ENCODE results near the gene FUT2. TPM values are rescaled to one million over a fixed set of nuclear protein-coding genes. Genes with fewer than 3 reads are reported as not detected.

FUT2 gene
- total RNA-seq, 4 donors from 2014 or later = 32.5 to 68.6 (median 55.1) TPM

- intact Hi-C loops (cut with DNase I; ENCODE audit: low total_unique reads) (loop anchor here (10.0 kb wide), 1 partner anchor 72 kb away; the partner anchor contains the start of gene NTN5), in situ Hi-C loops (cut with MboI; ENCODE audit: low pct_ligation_motif_present in 1 of 4, low pct_unique_long_range_greater_than_20kb in 1 of 4, low sequenced_read_pairs in 3 of 4) (loop anchor here in 1 of 4 donors (10.0 kb wide), 1 partner anchor 102 kb away; the partner anchor contains the start of gene CA11)
- WGBS, 2 donors (ENCODE audit: low coverage in 1 of 2) = 5 to 16% methylated on average over 8 to 31 of the region's 31 CpGs
- no peak for TF ChIP-seq POLR2AphosphoS5 (IDR thresholded peaks at IDR 0.05)
- TF ChIP-seq CTCF (IDR thresholded peaks at IDR 0.05) = no peak
- no peak for TF ChIP-seq POLR2A (IDR thresholded peaks at IDR 0.05)
- TF ChIP-seq EP300 (IDR thresholded peaks at IDR 0.05; ENCODE audit: low read depth) = no peak
- Histone ChIP-seq H3K9me3 (no peaks in the 10 kb centered on the region), H3K27ac (peak within 1 kb of the TSS in 3 of 4 donors; percentile 42 to 70 (median 59)), H3K4me1 (peaks cover 0 to 7% (median under 1%) of the 10 kb centered on the region in 4 donors), H3K36me3 (no peaks in the 10 kb centered on the region), H3K27me3 (peaks cover 47% of the 10 kb centered on the region), H3K4me3 (peak within 1 kb of the TSS in 2 of 4 donors; percentile 15 to 41)
- DNase-seq = peak; percentile 57
Observed at GRCh38 chr19:48746738-48747575, 51.2 kb downstream of the FUT2 start, which contains the start of gene IZUMO1. Gene IZUMO1 (minus strand): TSS chr19:48746909. CDS start chr19:48745859, 1,050 bp downstream.

GRCh38 chr19:48749571-48750198 is 53.9 kb downstream of the FUT2 start:
- in situ Hi-C loops (cut with MboI; ENCODE audit: low pct_ligation_motif_present in 1 of 4, low pct_unique_long_range_greater_than_20kb in 1 of 4, low sequenced_read_pairs in 3 of 4) = loop anchor here in 1 of 4 donors (10.0 kb wide), 1 partner anchor 105 kb away; the partner anchor contains the start of gene CA11
- peaks cover 74% of the 10 kb centered on the region for H3K27me3 ChIP-seq
- WGBS, 2 donors (ENCODE audit: low coverage in 1 of 2) = 71 to 73% methylated on average over 1 to 4 of the region's 4 CpGs

GRCh38 chr19:48750351-48750750 is 54.6 kb downstream of the FUT2 start:
- Histone ChIP-seq H3K27ac (no peak overlapping the region), H3K4me1 (peaks cover 12 to 21% (median 14%) of the 10 kb centered on the region in 4 donors), H3K9me3 (no peaks in the 10 kb centered on the region), H3K36me3 (no peaks in the 10 kb centered on the region), H3K4me3 (no peak overlapping the region), H3K27me3 (peaks cover 79% of the 10 kb centered on the region)
- 86% methylated on average over 31 of the region's 31 CpGs; no CpG with 5 or more reads in 1 of the 2 donors for WGBS, 2 donors (ENCODE audit: low coverage in 1 of 2)
- no peak for DNase-seq
- TF ChIP-seq POLR2AphosphoS5 (IDR thresholded peaks at IDR 0.05) (no peak), POLR2A (IDR thresholded peaks at IDR 0.05) (no peak), EP300 (IDR thresholded peaks at IDR 0.05; ENCODE audit: low read depth) (no peak)
- in situ Hi-C loops (cut with MboI; ENCODE audit: low pct_ligation_motif_present in 1 of 4, low pct_unique_long_range_greater_than_20kb in 1 of 4, low sequenced_read_pairs in 3 of 4) = no loop called here
- intact Hi-C loops (cut with DNase I; ENCODE audit: low total_unique reads) = no loop called here

More at GRCh38 chr19:48749571-48750198, 53.9 kb downstream of the FUT2 start:
- DNase-seq = no peak
- Histone ChIP-seq H3K27ac (no peak overlapping the region), H3K9me3 (no peaks in the 10 kb centered on the region), H3K4me1 (peaks cover 12 to 21% (median 14%) of the 10 kb centered on the region in 4 donors), H3K36me3 (no peaks in the 10 kb centered on the region), H3K4me3 (no peak overlapping the region)
- intact Hi-C loops (cut with DNase I; ENCODE audit: low total_unique reads) = loop anchor here (10.0 kb wide), 1 partner anchor 75 kb away; the partner anchor contains the start of gene NTN5
- TF ChIP-seq POLR2A (IDR thresholded peaks at IDR 0.05) (no peak), EP300 (IDR thresholded peaks at IDR 0.05; ENCODE audit: low read depth) (no peak), CTCF (IDR thresholded peaks at IDR 0.05) (no peak), POLR2AphosphoS5 (IDR thresholded peaks at IDR 0.05) (no peak)

GRCh38 chr19:48750771-48751504 is 55.2 kb downstream of the FUT2 start:
- intact Hi-C loops (cut with DNase I; ENCODE audit: low total_unique reads) (loop anchor here (1.0 kb wide), 1 partner anchor 26 kb away; no protein-coding TSS in a partner anchor), in situ Hi-C loops (cut with MboI; ENCODE audit: low pct_ligation_motif_present in 1 of 4, low pct_unique_long_range_greater_than_20kb in 1 of 4, low sequenced_read_pairs in 3 of 4) (no loop called here)
- H3K36me3 ChIP-seq = no peaks in the 10 kb centered on the region
- no peaks in the 10 kb centered on the region for H3K9me3 ChIP-seq
- WGBS, 2 donors (ENCODE audit: low coverage in 1 of 2) = 53 to 91% methylated on average over 5 to 28 of the region's 29 CpGs
- H3K4me1 ChIP-seq = peaks cover 12 to 21% (median 14%) of the 10 kb centered on the region in 4 donors
- no peak overlapping the region for H3K27ac ChIP-seq
- peaks cover 79% of the 10 kb centered on the region for H3K27me3 ChIP-seq
- no peak for DNase-seq
- H3K4me3 ChIP-seq = no peak overlapping the region
- no peak for TF ChIP-seq EP300 (IDR thresholded peaks at IDR 0.05; ENCODE audit: low read depth)
- no peak for TF ChIP-seq POLR2A (IDR thresholded peaks at IDR 0.05)
- no peak for TF ChIP-seq CTCF (IDR thresholded peaks at IDR 0.05)
- TF ChIP-seq POLR2AphosphoS5 (IDR thresholded peaks at IDR 0.05) = no peak
